Endometrial microvascular endothelial cells (primary cell): Measurements from ENCODE around the gene OFD1. TPM values are rescaled to one million over a fixed set of nuclear protein-coding genes. Genes with fewer than 3 reads are reported as not detected.

ENCODE experiments used
- total RNA-seq: library from RNA; depleted of rRNA; stranded (reverse); fragments of >200 nt; gene quantifications from one replicate; pipeline ENCODE4 v1.2.3, GENCODE V29; 2015; ENCODE audit errors: inconsistent ontology term

The OFD1 gene
- total RNA-seq, 1 donor from 2014 or later = 8.4 TPM

Other genes starting within 250 kb of the OFD1 start
- not detected for gene EGFL6, start 165.1 kb upstream of the OFD1 start, total RNA-seq
- 1.4 TPM for gene TCEANC, start 81.6 kb upstream of the OFD1 start, total RNA-seq
- gene RAB9A, start 45.6 kb upstream of the OFD1 start, total RNA-seq = 27.9 TPM
- 9.3 TPM for gene TRAPPC2, start 128 bp upstream of the OFD1 start, total RNA-seq
- gene GPM6B, start 82.3 kb downstream of the OFD1 start, total RNA-seq = not detected